Amniotic stem cell (primary cell): ENCODE data around the gene GPBAR1.

Source experiments
- DNase-seq: peaks from one replicate; lab custom pipeline; 2025; lab: John Stamatoyannopoulos, UW

GPBAR1 gene

GRCh38 chr2:218260742-218261422, at the start of gene GPBAR1:
Gene GPBAR1 (plus strand): TSS chr2:218261015. CDS start chr2:218262725, 1,710 bp downstream.
- no peak for DNase-seq

GRCh38 chr2:218214116-218214515, 46.7 kb upstream of the GPBAR1 start:
- no peak for DNase-seq

GRCh38 chr2:218216336-218216673, 44.5 kb upstream of the GPBAR1 start:
- DNase-seq = no peak

GRCh38 chr2:218216674-218217359, 44.0 kb upstream of the GPBAR1 start, which contains the start of gene ARPC2:
Gene ARPC2 (plus strand): TSS chr2:218217189. CDS start chr2:218217471, 282 bp downstream.
- DNase-seq = peak; percentile 87

GRCh38 chr2:218217360-218218267, 43.2 kb upstream of the GPBAR1 start:
- DNase-seq = no peak

- no peak for DNase-seq
Observed at GRCh38 chr2:218218268-218219185, 42.3 kb upstream of the GPBAR1 start.

- no peak for DNase-seq
Observed at GRCh38 chr2:218219934-218220333, 40.9 kb upstream of the GPBAR1 start.

GRCh38 chr2:218221000-218221399, 39.8 kb upstream of the GPBAR1 start:
- DNase-seq = no peak

GRCh38 chr2:218223046-218223445, 37.8 kb upstream of the GPBAR1 start:
- no peak for DNase-seq

GRCh38 chr2:218224186-218224585, 36.6 kb upstream of the GPBAR1 start:
- DNase-seq = no peak

GRCh38 chr2:218226903-218227302, 33.9 kb upstream of the GPBAR1 start:
- DNase-seq = no peak

GRCh38 chr2:218228366-218229090, 32.3 kb upstream of the GPBAR1 start:
- no peak for DNase-seq

GRCh38 chr2:218229239-218229638, 31.6 kb upstream of the GPBAR1 start:
- peak; percentile 64 for DNase-seq

GRCh38 chr2:218229851-218230250, 31.0 kb upstream of the GPBAR1 start:
- no peak for DNase-seq

GRCh38 chr2:218230882-218231281, 29.9 kb upstream of the GPBAR1 start:
- DNase-seq = no peak

GRCh38 chr2:218233543-218233942, 27.3 kb upstream of the GPBAR1 start:
- DNase-seq = no peak

- DNase-seq = no peak
Observed at GRCh38 chr2:218234521-218234920, 26.3 kb upstream of the GPBAR1 start.

GRCh38 chr2:218235017-218235416, 25.8 kb upstream of the GPBAR1 start:
- no peak for DNase-seq

GRCh38 chr2:218236829-218237228, 24.0 kb upstream of the GPBAR1 start:
- DNase-seq = no peak

GRCh38 chr2:218238887-218239286, 21.9 kb upstream of the GPBAR1 start:
- DNase-seq = no peak

GRCh38 chr2:218244204-218244603, 16.6 kb upstream of the GPBAR1 start:
- no peak for DNase-seq
